HepG2 (cell line): ENCODE data around the gene ENTPD7. TPM values are rescaled to one million over a fixed set of nuclear protein-coding genes. Genes with fewer than 3 reads are reported as not detected.

Source experiments
- CBX5 ChIP-seq: sonication (generic); formaldehyde crosslinking; IDR thresholded peaks from 2 replicates; pipeline ENCODE4 v1.4.0; 2020; ENCODE audit warnings: missing genetic modification reagents, borderline replicate concordance
- DMAP1 ChIP-seq: IDR thresholded peaks from 2 replicates; pipeline ENCODE4 v1.6.1; 2016
- ELF4 ChIP-seq: sonication (generic); formaldehyde crosslinking; IDR thresholded peaks from 2 replicates; pipeline ENCODE4 v1.5.0; 2020; ENCODE audit warnings: missing genetic modification reagents, mild to moderate bottlenecking, moderate library complexity, borderline replicate concordance
- IKZF5 ChIP-seq: IDR thresholded peaks from 2 replicates; pipeline ENCODE4 v1.6.1; 2018; ENCODE audit warnings: missing genetic modification reagents, mild to moderate bottlenecking, missing compliant biosample characterization
- MXD4 ChIP-seq: IDR thresholded peaks from 2 replicates; pipeline ENCODE4 v1.6.1; 2016; ENCODE audit warnings: mild to moderate bottlenecking, missing biosample characterization, missing genetic modification reagents
- MXI1 ChIP-seq: IDR thresholded peaks from 3 replicates; pipeline ENCODE4 v1.6.1; 2012; ENCODE audit warnings: low read depth, low read length, inconsistent platforms, borderline replicate concordance
- MYPOP ChIP-seq: sonication (generic); formaldehyde crosslinking; IDR thresholded peaks from 2 replicates; pipeline ENCODE4 v1.8.1; 2023; ENCODE audit warnings: mild to moderate bottlenecking, moderate library complexity, missing genetic modification reagents
- NFATC3 ChIP-seq: sonication (generic); formaldehyde crosslinking; IDR thresholded peaks from 2 replicates; pipeline ENCODE4 v1.5.1; 2020; ENCODE audit warnings: mild to moderate bottlenecking, missing genetic modification reagents
- NONO ChIP-seq, 2 experiments: fragments of 450-650 bp in 1 of 2; sonication (generic) in 1 of 2; formaldehyde crosslinking in 1 of 2; IDR thresholded peaks in 1 of 2; conservative IDR thresholded peaks in 1 of 2; 2 replicates each; pipeline versions ENCODE4 v1.6.1 to v1.8.0; 2017 to 2022; ENCODE audit warnings: mild to moderate bottlenecking in 1 of 2, missing genetic modification reagents in 1 of 2, moderate library complexity in 1 of 2
- TERF1 ChIP-seq: sonication (generic); formaldehyde crosslinking; IDR thresholded peaks from 2 replicates; pipeline ENCODE4 v1.8.0; 2022; ENCODE audit warnings: mild to moderate bottlenecking, missing genetic modification reagents, moderate library complexity
- TRIM22 ChIP-seq: fragments of 450-650 bp; IDR thresholded peaks from 2 replicates; pipeline ENCODE4 v1.6.1; 2017
- ZFP36 ChIP-seq: fragments of 150-350 bp; IDR thresholded peaks from 2 replicates; pipeline ENCODE4 v1.6.1; 2018; ENCODE audit warnings: borderline replicate concordance, low read length, low read depth; ENCODE audit not compliant: partially characterized antibody
- ZFP91 ChIP-seq: sonication (generic); formaldehyde crosslinking; IDR thresholded peaks from 2 replicates; pipeline ENCODE4 v1.9.0; 2022; ENCODE audit warnings: missing genetic modification reagents, mild to moderate bottlenecking, borderline replicate concordance
- ZKSCAN1 ChIP-seq: fragments of 150-350 bp; IDR thresholded peaks from 2 replicates; pipeline ENCODE4 v1.6.1; 2014; ENCODE audit warnings: low read length
- ZNF704 ChIP-seq: sonication (generic); formaldehyde crosslinking; IDR thresholded peaks from 2 replicates; pipeline ENCODE4 v1.8.1; 2023; ENCODE audit warnings: mild to moderate bottlenecking, inconsistent platforms, moderate library complexity, missing genetic modification reagents, borderline replicate concordance
- ZNF770 ChIP-seq: sonication (generic); formaldehyde crosslinking; IDR thresholded peaks from 2 replicates; pipeline ENCODE4 v1.5.0; 2020; ENCODE audit warnings: mild to moderate bottlenecking, missing genetic modification reagents
- ZNF773 ChIP-seq: sonication (generic); formaldehyde crosslinking; IDR thresholded peaks from 2 replicates; pipeline ENCODE4 v1.4.0; 2020; ENCODE audit warnings: missing genetic modification reagents, borderline replicate concordance
- polyA plus RNA-seq, 8 experiments: library from polyadenylated mRNA; depleted of rRNA in 3 of 8; stranded (reverse) in 7 of 8; unstranded in 1 of 8; fragments of >200 nt; fragmentation: Illumina TruSeq in 4 of 8; extraction: Trizol in 4 of 8; gene quantifications; 2 replicates each; pipeline versions ENCODE4 v1.2.1 to v1.2.3, GENCODE V29; 2011 to 2016; ENCODE audit warnings: low read depth in 4 of 8, missing spikeins in 1 of 8, mixed read lengths in 1 of 8; ENCODE audit not compliant: insufficient read depth in 1 of 8
- total RNA-seq, 5 experiments: library from RNA; depleted of rRNA; stranded (reverse); fragments of >200 nt; fragmentation: Illumina TruSeq; extraction: Trizol; gene quantifications; 2 replicates each; pipeline ENCODE4 v1.2.3, GENCODE V29; 2016; ENCODE audit warnings: low read depth in 1 of 5

The ENTPD7 gene
- total and polyA plus RNA-seq, 2 of the 13 experiments (the other 11 are each of a cell fraction or from before 2014, with no cell fraction given) = 7.6 to 36.5 TPM

GRCh38 chr10:99620711-99621453 is 38.4 kb upstream of the ENTPD7 start (continued):
- no peak for TF ChIP-seq NFATC3 (CRISPR knock-in tag)
- peak; percentile 90; the same call in 1 of the 2 replicates for TF ChIP-seq ZNF773
- TF ChIP-seq ZFP91 (CRISPR knock-in tag) = peak; percentile 94; the same call in 1 of the 2 replicates
- TF ChIP-seq ZNF770 (CRISPR knock-in tag) = peak; percentile 63
- peak; percentile 84 for TF ChIP-seq MXD4 (CRISPR knock-in tag)
- no peak for TF ChIP-seq ZKSCAN1
- peak; percentile 78 for TF ChIP-seq CBX5 (CRISPR knock-in tag)
- TF ChIP-seq ZFP36 = no peak
- peak; percentile 65; the same call in 1 of the 2 replicates for TF ChIP-seq IKZF5 (CRISPR knock-in tag)
- TF ChIP-seq ELF4 (CRISPR knock-in tag) = peak; percentile 67; the same call in 1 of the 2 replicates
- peak; percentile 85 for TF ChIP-seq MYPOP (CRISPR knock-in tag)
- peak; percentile 90 for TF ChIP-seq DMAP1 (CRISPR knock-in tag)
- no peak for TF ChIP-seq TRIM22
- TF ChIP-seq ZNF704 (CRISPR knock-in tag) = peak; percentile 87; the same call in 1 of the 2 replicates
- TF ChIP-seq TERF1 (CRISPR knock-in tag) = no peak
- TF ChIP-seq MXI1 = no peak
- TF ChIP-seq NONO (IDR thresholded peaks at IDR 0.05) = no peak
- peak; percentile 85 for TF ChIP-seq NONO (CRISPR knock-in tag; conservative IDR thresholded peaks at IDR 0.05)
